Measurements from ENCODE around the gene KMT2C.
"Not testable (repeated sequence)": the region's sequence is repeated elsewhere in the genome, so short reads cannot be mapped to it uniquely, and the experiment has no call there.

- TF ChIP-seq CTCF (conservative IDR thresholded peaks at IDR 0.05); ZFX (IDR thresholded peaks at IDR 0.05): not testable (repeated sequence)
Observed at GRCh38 chr7:152234421-152234820, 201.4 kb downstream of the KMT2C start.
